Neural progenitor cell (in vitro differentiated cells): Measurements from ENCODE around the gene APLN. TPM values are rescaled to one million over a fixed set of nuclear protein-coding genes. Genes with fewer than 3 reads are reported as not detected.

Experiments used
- DNase-seq: peaks from one replicate; pipeline ENCODE4 v3.0.0-alpha.2; 2016; ENCODE audit warnings: low spot score
- H2AFZ ChIP-seq: fragments of 200-600 bp; sonication (generic); replicated peaks from 2 replicates; pipeline ENCODE4 v1.6.1; 2016; ENCODE audit warnings: antibody characterized with exemption
- H3F3A ChIP-seq: fragments of 200-600 bp; sonication (generic); 2 replicates; pipeline ENCODE4 v1.6.1; 2016; ENCODE audit warnings: antibody characterized with exemption, low read depth
- H3K27ac ChIP-seq: fragments of 200-600 bp; sonication (generic); 2 replicates; pipeline ENCODE4 v1.5.1; 2016; ENCODE audit warnings: mild to moderate bottlenecking
- H3K27me3 ChIP-seq: fragments of 200-600 bp; sonication (generic); 2 replicates; pipeline ENCODE4 v1.6.1; 2016; ENCODE audit warnings: mild to moderate bottlenecking, moderate library complexity
- H3K36me3 ChIP-seq: fragments of 200-600 bp; sonication (generic); 2 replicates; pipeline ENCODE4 v1.5.1; 2016
- H3K4me1 ChIP-seq: fragments of 200-600 bp; sonication (generic); 2 replicates; pipeline ENCODE4 v1.6.1; 2016; ENCODE audit warnings: mixed run types
- H3K4me2 ChIP-seq: fragments of 200-600 bp; sonication (generic); 2 replicates; pipeline ENCODE4 v1.6.1; 2016
- H3K4me3 ChIP-seq: fragments of 200-600 bp; sonication (generic); 2 replicates; pipeline ENCODE4 v1.5.1; 2016
- H3K79me2 ChIP-seq: fragments of 200-600 bp; sonication (generic); 2 replicates; pipeline ENCODE4 v1.6.1; 2016; ENCODE audit warnings: low read depth
- H3K9ac ChIP-seq: fragments of 200-600 bp; sonication (generic); 2 replicates; pipeline ENCODE4 v1.6.1; 2016
- H3K9me3 ChIP-seq: fragments of 200-600 bp; sonication (generic); 2 replicates; pipeline ENCODE4 v1.5.1; 2016; ENCODE audit warnings: low read depth
- H4K20me1 ChIP-seq: fragments of 200-600 bp; sonication (generic); 2 replicates; pipeline ENCODE4 v1.6.1; 2016; ENCODE audit warnings: low read depth
- H3K27ac Mint-ChIP-seq: 3 replicates; pipeline ENCODE4 v1.8.0; 2021; ENCODE audit warnings: mixed read lengths
- H3K27me3 Mint-ChIP-seq: 2 replicates; pipeline ENCODE4 v1.8.0; 2022; ENCODE audit warnings: low read depth, mild to moderate bottlenecking, inconsistent platforms, moderate library complexity, mixed read lengths; ENCODE audit not compliant: insufficient read depth
- H3K36me3 Mint-ChIP-seq: 3 replicates; pipeline ENCODE4 v1.8.0; 2021; ENCODE audit warnings: mixed read lengths
- H3K4me1 Mint-ChIP-seq: 3 replicates; pipeline ENCODE4 v1.8.0; 2021; ENCODE audit warnings: mixed read lengths
- H3K4me3 Mint-ChIP-seq: 3 replicates; pipeline ENCODE4 v1.8.0; 2021; ENCODE audit warnings: mild to moderate bottlenecking, moderate library complexity, mixed read lengths
- H3K9me3 Mint-ChIP-seq: 3 replicates; pipeline ENCODE4 v1.8.0; 2020; ENCODE audit warnings: mixed read lengths
- CTCF ChIP-seq: fragments of 200-600 bp; sonication (generic); IDR thresholded peaks from 2 replicates; pipeline ENCODE4 v1.5.1; 2017; ENCODE audit warnings: antibody characterized with exemption, mild to moderate bottlenecking
- EZH2 ChIP-seq: fragments of 200-600 bp; sonication (generic); IDR thresholded peaks from 2 replicates; pipeline ENCODE4 v1.6.1; 2017; ENCODE audit warnings: antibody characterized with exemption, mild to moderate bottlenecking, moderate library complexity
- EZH2phosphoT487 ChIP-seq: fragments of 200-600 bp; sonication (generic); IDR thresholded peaks from 2 replicates; pipeline ENCODE4 v1.6.1; 2017; ENCODE audit warnings: antibody characterized with exemption
- total RNA-seq: library from RNA; depleted of rRNA; stranded (reverse); fragments of >200 nt; gene quantifications from 2 replicates; pipeline ENCODE4 v1.2.3, GENCODE V29; 2015; ENCODE audit warnings: low replicate concordance

The APLN gene
- total RNA-seq, 1 donor from 2014 or later: 0.22 TPM

- Histone ChIP-seq H3K9ac (no peak overlapping the region), H3K9me3 (peaks cover 15% of the 10 kb centered on the region), H3K27ac (no peak overlapping the region), H4K20me1 (no peaks in the 10 kb centered on the region), H3K4me2 (no peak overlapping the region), H3F3A (no peaks in the 10 kb centered on the region), H3K79me2 (no peaks in the 10 kb centered on the region), H3K27me3 (no peaks in the 10 kb centered on the region), H2AFZ (peak overlapping the region; percentile 34), H3K4me3 (no peak overlapping the region), H3K4me1 (no peaks in the 10 kb centered on the region), H3K36me3 (no peaks in the 10 kb centered on the region)
- peak overlapping the region; percentile 2 for H3K27ac Mint-ChIP-seq
- peaks cover 3% of the 10 kb centered on the region for H3K9me3 Mint-ChIP-seq
- no peak overlapping the region for H3K4me3 Mint-ChIP-seq
- TF ChIP-seq EZH2: no peak
- no peak for TF ChIP-seq EZH2phosphoT487
- no peaks in the 10 kb centered on the region for H3K36me3 Mint-ChIP-seq
- peaks cover 2% of the 10 kb centered on the region for H3K27me3 Mint-ChIP-seq
- H3K4me1 Mint-ChIP-seq: peaks cover 13% of the 10 kb centered on the region
- no peak for DNase-seq
Measured at GRCh38 chrX:129665916-129666644, 11.3 kb upstream of the APLN start.

DNA sequence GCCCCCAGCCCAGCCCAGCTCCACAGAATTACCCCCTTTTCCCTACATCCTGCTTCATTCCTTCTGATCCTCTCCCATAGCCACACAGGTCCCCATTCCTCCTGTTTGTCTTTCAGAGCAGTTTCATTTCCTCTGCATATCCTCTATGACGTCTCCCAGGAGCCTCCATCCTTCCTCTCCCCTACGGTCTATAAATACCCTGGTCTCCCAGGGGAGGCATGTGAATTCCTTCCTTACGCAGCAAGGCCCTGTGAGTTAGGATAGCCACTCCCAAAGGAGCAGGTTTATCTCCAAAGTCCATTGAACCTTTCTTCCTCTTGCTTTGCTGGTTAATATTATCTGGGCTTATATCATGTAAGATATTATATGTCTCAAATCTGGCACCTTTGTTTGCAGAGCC lies 8.4 kb upstream of the APLN start:
- no peak overlapping the region for H3K4me2 ChIP-seq
- H3K27ac ChIP-seq: no peak overlapping the region
- DNase-seq: no peak
- H3K79me2 ChIP-seq: no peaks in the 10 kb centered on the region
- TF ChIP-seq EZH2phosphoT487 (no peak), EZH2 (no peak), CTCF (no peak)
- H3K36me3 ChIP-seq: no peaks in the 10 kb centered on the region
- H3K9me3 ChIP-seq: peaks cover 11% of the 10 kb centered on the region
- H3K9ac ChIP-seq: no peak overlapping the region
- no peak overlapping the region for H3K4me3 ChIP-seq
- H3K4me1 Mint-ChIP-seq: peaks cover 13% of the 10 kb centered on the region
- no peaks in the 10 kb centered on the region for H3F3A ChIP-seq
- peaks cover 13% of the 10 kb centered on the region for H3K9me3 Mint-ChIP-seq
- H3K27ac Mint-ChIP-seq: no peak overlapping the region
- H3K27me3 Mint-ChIP-seq: peaks cover 2% of the 10 kb centered on the region
- H3K4me3 Mint-ChIP-seq: no peak overlapping the region
- no peaks in the 10 kb centered on the region for H3K36me3 Mint-ChIP-seq
- H2AFZ ChIP-seq: no peak overlapping the region
- no peaks in the 10 kb centered on the region for H4K20me1 ChIP-seq
- no peaks in the 10 kb centered on the region for H3K27me3 ChIP-seq
- H3K4me1 ChIP-seq: no peaks in the 10 kb centered on the region

DNA sequence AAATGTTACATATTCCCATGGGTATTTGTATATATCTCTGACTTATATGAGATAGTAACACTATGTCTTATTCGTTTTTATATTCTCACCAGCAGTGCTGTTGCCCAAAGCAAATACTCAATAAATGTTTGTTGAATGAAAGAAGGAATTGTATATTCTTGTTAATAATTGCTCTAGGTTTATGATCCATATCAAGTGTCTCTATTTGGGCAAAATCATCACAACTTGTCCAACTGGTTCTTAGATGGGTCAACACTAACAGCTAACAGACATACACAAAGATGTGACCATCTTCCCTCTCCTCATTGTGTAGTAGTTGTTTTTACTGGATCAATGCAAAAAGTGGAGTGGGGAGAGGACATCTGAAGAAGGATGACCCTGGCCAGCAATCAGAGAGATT lies 6.6 kb upstream of the APLN start:
- Histone ChIP-seq H3K27ac (no peak overlapping the region), H3K36me3 (no peaks in the 10 kb centered on the region), H3K9ac (no peak overlapping the region), H3K9me3 (no peaks in the 10 kb centered on the region), H3F3A (no peaks in the 10 kb centered on the region), H3K79me2 (no peaks in the 10 kb centered on the region), H3K4me3 (no peak overlapping the region), H4K20me1 (no peaks in the 10 kb centered on the region), H3K4me2 (no peak overlapping the region), H3K27me3 (peaks cover under 1% of the 10 kb centered on the region), H2AFZ (no peak overlapping the region), H3K4me1 (no peaks in the 10 kb centered on the region)
- peaks cover 11% of the 10 kb centered on the region for H3K4me1 Mint-ChIP-seq
- H3K27ac Mint-ChIP-seq: no peak overlapping the region
- peaks cover 10% of the 10 kb centered on the region for H3K9me3 Mint-ChIP-seq
- no peak for DNase-seq
- H3K27me3 Mint-ChIP-seq: peaks cover 2% of the 10 kb centered on the region
- H3K4me3 Mint-ChIP-seq: no peak overlapping the region
- no peaks in the 10 kb centered on the region for H3K36me3 Mint-ChIP-seq
- no peak for TF ChIP-seq CTCF
- TF ChIP-seq EZH2phosphoT487: no peak
- no peak for TF ChIP-seq EZH2

- H3K27me3 Mint-ChIP-seq: peaks cover 4% of the 10 kb centered on the region
- no peaks in the 10 kb centered on the region for H3K36me3 Mint-ChIP-seq
- Histone ChIP-seq H3K4me1 (no peaks in the 10 kb centered on the region), H3K36me3 (no peaks in the 10 kb centered on the region), H3K9ac (no peak overlapping the region), H3K79me2 (no peaks in the 10 kb centered on the region), H2AFZ (no peak overlapping the region), H3K9me3 (no peaks in the 10 kb centered on the region), H3K27ac (no peak overlapping the region), H3K4me3 (no peak overlapping the region), H4K20me1 (no peaks in the 10 kb centered on the region), H3K4me2 (no peak overlapping the region), H3F3A (no peaks in the 10 kb centered on the region), H3K27me3 (peaks cover 16% of the 10 kb centered on the region)
- DNase-seq: no peak
- peaks cover 10% of the 10 kb centered on the region for H3K9me3 Mint-ChIP-seq
- no peak for TF ChIP-seq CTCF
- no peak for TF ChIP-seq EZH2
- no peak for TF ChIP-seq EZH2phosphoT487
- peaks cover 14% of the 10 kb centered on the region for H3K4me1 Mint-ChIP-seq
- no peak overlapping the region for H3K4me3 Mint-ChIP-seq
- no peak overlapping the region for H3K27ac Mint-ChIP-seq
Measured at GRCh38 chrX:129659861-129660260, 5.1 kb upstream of the APLN start.
